ENCODE results near the gene TMEM170B.
A peak's percentile ranks its signal among the peaks of the same experiment; 100 is the strongest.

The TMEM170B gene

DNA sequence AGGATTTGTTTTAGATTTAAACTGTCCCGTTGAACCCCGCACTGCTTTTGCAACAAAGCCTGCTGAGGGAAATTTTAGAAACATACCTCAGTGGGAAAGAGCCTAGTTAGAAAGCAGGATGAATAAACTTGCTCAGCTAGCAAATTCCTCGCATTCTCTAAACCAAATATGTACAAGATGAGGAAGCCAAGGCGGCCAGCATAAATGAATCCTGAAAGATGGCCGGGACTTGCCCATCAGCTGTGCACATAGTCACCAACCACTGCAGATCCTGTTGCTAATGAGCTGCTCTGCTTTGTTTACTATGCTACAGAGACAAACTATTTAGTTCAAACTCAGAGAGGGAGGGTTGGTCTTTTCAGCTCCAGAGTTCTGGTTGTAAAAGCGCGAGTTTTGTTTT is 49.0 kb downstream of the TMEM170B start:
- DNase-seq, result no peak

GRCh38 chr6:11589261-11589660 is 51.7 kb downstream of the TMEM170B start:
- DNase-seq, result no peak

DNA sequence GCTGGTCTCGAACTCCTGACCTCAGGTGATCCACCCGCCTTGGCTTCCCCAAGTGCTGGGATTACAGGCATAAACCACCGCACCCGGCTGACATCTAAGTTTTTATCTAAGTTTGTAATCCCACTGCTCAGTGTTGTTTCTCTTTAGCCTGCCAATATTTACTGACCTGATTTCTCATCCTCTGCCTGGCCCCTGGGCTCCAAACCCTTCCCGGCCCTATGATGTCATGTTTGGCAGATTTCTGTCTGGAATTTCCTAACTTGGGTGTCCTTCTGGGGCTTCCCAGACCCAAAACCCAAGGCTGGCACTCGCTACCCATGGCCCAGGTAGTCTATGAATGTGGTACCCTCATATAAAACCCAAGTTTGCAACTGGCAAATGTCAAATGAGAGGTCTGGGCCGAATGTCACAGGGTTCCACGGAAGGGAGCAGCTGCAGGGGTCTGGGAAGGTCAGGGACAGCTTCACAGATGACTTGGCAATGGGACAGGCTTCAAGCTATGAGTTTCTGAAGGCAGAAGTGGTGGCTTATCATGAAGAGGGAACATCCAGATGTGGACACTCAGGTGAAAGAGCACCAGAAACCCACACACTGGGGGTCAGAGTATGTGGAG is 54.9 kb downstream of the TMEM170B start:
- DNase-seq, result no peak

DNA sequence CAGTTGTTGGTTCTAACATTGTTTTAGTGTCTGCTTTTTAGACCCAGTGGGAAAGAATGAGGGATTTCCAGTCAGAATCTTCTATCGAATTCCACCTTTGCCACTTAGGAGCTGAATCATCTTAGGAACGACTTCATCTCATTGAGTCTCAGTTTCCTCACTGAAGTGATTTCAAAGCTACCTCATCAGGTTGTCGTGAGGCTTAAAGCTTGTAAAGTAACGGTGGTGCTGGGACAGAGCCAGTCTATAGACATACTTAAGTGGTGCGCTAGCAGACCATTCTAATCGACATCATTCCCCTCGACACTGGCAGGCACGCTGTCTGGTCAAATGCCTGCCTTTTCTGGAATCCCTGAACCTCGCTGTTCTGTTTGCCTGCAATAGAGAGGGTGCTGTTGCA is 55.5 kb downstream of the TMEM170B start:
- no peak for DNase-seq

GRCh38 chr6:11595903-11596302 is 58.4 kb downstream of the TMEM170B start:
- no peak for DNase-seq

DNA sequence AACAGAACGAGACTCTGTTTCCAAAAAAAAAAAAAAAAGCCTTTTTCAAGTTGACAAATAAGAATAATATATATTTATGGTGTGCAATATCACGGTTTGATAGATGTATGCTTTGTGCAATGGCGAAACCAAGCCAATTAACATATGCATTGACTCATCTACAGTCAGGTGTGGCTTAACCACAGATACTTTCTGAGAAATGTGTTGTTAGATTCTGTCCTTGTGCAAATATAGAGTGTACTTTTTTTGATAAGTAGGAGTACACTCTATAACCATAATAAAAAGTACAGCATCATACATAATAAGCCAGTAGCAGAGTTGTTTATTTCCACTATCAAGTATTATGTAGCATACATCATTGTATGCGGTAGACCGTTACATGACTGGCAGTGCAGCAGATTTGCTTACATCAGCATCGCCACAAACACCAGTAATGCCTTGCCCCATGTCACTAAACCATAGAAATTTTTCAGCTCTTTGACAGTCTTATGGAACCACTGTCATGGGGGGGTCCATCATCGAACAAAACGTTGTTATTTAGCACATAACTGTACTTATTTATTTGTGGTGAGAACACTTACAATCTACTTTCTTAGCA is 59.2 kb downstream of the TMEM170B start:
- no peak for DNase-seq

- no peak for DNase-seq
Measured at GRCh38 chr6:11598687-11599086, 61.1 kb downstream of the TMEM170B start.

DNA sequence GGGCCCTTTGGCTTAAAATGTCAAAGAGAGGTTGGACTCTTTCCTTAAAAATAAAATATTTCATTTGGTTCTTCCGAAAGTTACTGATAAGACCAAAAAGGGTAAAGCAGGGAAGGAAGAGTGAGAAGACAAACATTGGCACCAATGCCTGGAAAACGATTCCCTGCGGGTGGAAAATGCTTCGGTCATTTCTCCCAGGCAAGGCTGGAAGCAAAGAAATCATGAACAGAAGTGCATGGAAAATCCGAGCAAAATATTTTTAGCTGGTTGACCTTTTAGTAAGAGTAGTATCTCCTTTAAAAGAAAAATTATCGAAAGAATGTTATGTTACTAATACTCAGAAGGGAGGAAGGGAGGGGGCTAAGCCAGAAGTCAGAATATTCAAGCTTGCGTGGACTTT is 62.7 kb downstream of the TMEM170B start:
- DNase-seq, result no peak

DNA sequence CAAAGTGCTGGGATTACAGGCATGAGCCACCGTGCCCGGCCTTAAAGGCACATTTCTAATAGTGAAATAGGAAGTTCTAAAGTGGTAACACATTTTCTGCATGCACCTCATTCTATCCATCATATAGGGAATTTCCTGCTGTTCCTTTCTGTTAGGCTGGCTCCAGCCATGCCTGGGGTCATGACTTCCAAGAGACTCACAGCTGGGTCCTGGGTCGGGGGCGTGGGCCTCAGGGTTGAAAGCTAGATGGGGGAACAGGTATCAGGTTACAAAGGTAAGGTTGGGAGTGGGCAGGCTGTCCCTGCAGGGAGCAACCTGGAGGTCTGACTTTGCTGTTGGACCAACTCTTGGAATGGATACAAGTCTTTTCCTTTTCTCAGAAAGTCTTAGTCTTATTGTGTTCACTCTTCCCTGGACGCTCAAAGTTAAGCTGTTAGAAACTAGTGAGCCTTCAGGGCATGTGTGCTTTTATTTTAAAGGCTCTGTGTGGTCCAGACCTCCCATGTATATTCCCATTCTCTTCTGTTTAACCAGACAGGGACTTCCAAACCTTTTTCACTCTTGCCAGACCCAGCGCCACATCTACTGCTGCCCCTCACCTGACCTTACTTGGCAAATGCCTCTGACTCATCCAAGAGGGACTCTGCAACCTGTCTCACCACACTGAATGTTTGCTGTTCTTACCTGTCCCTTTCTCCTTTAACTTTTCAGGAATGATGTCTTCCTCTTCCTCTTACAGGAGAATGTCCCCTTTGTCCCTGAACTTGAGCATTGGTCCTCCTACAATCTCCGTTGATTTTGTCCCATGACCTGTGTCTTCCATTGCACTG is 64.4 kb downstream of the TMEM170B start:
- no peak for DNase-seq

GRCh38 chr6:11604215-11604614 is 66.7 kb downstream of the TMEM170B start:
- no peak for DNase-seq

GRCh38 chr6:11604836-11605506 is 67.4 kb downstream of the TMEM170B start:
- DNase-seq, result no peak

GRCh38 chr6:11605507-11605905 is 68.0 kb downstream of the TMEM170B start:
- DNase-seq, result no peak

DNA sequence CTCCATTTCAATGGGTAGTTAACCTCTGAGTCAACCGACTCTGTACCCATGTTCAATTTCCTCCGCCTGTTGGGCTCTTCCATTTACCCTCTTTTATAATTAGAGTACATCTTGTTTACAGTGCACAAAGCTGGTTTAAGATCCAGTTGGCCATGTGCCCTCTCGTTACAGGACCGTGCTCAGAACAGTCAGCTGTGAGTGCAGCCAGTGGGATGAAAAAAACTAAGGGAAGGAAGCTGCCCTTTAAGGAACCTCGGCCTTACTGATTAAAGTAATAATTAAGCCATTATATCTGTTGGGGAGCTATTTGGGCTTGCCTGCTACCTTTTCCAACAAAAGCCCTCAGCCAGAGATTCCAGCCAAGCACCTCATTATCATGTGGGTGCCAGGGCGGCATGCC is 68.8 kb downstream of the TMEM170B start:
- peak; percentile 30 for DNase-seq

GRCh38 chr6:11607383-11607782 is 69.8 kb downstream of the TMEM170B start:
- DNase-seq, result no peak

DNA sequence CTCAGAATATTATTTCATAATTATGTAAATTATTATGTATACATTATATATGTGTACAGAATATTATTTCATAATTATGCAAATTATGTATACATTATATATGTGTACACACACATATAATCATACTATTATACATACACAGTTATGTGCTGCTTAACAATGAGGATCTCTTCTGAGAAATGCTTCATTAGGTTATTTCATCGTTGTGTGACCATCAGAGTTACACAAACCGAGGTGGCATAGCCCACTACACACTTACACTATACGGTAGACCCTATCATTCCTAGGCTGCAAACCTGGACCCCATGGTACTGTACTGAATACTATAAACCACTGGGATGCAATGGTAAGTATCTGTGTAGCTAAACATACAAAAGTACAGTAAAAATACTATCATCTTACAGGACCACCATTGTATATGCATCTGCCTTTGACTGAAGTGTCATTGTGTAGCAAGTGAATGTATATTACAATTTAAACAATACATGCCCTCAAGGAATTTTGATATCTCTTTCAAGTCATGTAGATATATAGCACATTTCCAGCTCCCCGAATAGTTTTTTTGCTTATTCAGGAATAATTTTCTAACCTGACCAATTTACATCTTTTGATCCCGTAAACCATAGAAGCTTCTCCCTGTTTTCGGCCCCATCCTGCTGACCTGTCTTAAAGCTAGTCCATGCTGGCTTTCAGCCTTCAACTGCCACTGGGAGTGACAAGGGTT is 71.2 kb downstream of the TMEM170B start:
- DNase-seq, result no peak

DNA sequence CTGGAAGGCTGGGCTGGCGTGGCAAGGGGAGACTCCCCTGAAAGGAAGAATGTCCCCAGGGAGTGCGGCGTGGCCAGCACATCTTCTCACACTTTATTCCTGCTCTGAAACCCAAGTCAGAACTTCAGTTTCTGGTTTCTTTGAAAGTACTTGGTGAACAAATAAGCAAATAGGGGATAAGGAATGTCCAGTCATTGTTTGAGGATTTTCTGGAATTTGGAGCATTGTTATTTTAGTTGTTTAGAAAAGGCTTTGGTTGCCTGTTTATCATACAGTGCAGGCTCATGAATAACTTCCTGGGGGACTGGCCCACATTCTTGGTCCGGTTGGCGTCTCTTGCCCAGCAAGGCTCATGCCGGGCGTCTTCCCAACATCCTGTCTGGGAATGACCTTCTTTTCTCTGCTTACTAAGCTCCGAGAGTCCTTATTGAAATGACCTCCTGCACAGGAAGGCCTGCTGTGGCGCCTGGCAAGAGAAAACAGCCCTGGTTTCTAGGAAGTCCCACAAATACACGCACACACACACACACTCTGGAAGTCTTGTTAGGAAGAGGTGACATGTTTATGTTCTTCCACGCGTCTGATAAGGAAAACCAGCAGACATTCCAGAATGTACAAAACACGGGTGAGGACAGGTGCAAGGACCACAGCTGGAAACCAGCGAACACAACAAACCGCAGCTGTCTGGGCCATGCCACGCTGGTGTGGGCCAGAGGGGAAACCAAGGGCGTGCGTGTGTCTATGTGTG is 71.9 kb downstream of the TMEM170B start:
- no peak for DNase-seq

- no peak for DNase-seq
Measured at GRCh38 chr6:11613336-11613735, 75.8 kb downstream of the TMEM170B start.

GRCh38 chr6:11613858-11614257 is 76.3 kb downstream of the TMEM170B start:
- DNase-seq, result no peak

DNA sequence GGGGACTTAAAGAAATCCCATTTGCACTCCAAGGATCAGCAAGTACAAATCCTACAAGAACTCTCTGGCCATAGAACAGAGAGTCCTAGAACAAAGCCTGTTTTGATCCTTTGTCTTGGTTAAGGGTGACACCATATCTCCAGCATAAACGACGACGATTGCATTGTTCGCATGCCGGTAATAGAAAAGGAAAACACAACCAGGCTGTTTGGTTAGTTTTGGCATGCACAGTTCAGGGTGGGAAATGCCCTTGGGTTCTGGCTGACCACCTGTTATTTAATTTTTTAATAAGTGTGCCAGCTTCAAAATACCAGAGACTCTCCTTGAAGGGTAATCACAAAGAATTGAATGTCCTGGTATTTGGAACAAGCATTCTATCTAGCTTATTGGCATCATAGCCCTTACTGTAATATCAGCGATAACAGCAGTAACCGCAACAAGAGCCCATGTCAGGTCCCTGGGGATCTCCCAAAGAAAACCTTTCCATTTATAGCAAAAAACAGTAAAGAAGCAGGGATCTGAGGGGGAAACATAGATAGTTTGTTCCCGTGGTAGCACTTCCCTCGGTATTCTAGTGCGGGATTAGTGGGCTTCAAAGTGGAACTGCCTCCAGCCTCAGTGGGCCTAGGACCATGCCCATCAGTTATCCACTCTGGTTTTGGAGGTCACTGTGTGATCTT is 77.1 kb downstream of the TMEM170B start:
- no peak for DNase-seq

DNA sequence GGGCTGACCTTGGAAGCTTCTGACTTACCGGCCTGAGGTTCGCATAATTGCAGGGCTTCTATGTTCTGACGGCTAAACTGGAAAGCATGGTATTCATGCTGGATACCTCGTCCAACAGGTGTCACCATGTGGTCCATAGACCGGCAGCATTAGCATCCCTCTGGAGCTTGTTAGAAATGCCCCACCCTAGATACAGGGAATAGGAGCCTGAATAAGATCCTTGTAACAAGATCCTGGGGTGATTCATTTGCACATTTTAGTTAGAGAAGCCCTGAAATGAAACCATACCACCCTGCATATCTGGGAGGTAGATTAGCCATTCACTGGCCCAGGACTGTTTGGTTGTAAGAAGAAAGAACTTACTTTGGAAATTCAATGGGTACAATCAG is 77.7 kb downstream of the TMEM170B start:
- no peak for DNase-seq

DNA sequence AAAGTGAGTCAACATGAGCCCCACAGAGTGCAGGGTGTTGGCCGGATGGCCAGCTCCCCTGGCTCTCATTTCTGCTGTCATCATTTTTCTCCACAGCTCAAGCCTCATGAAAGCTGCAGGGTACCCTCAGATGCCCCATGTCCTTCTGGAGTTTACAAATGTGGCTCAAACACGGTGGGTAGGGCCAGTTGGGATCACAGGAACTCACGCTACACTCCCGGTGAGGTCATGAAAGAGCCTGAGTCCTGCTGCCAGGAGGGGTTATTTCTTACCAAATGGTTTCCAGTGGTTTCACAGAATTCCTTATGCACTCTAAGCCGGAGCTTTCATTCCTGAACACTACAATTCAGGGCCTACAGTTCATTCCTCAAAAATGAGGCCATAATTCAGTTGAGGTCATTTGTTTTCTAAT is 78.7 kb downstream of the TMEM170B start:
- no peak for DNase-seq

GRCh38 chr6:11618533-11618932 is 81.0 kb downstream of the TMEM170B start:
- DNase-seq, result no peak
